IMR-90 (cell line): ENCODE results near the gene ERN1. TPM values are rescaled to one million over a fixed set of nuclear protein-coding genes. Genes with fewer than 3 reads are reported as not detected.

Experiments used
- ATAC-seq: fragments of 200-7000 bp; cut with Tn5 transposase; 2 replicates; pipeline ENCODE4 v1.9.1; 2020; ENCODE audit warnings: low read depth, mild to moderate bottlenecking, moderate library complexity
- BruUV-seq: library from RNA; stranded (reverse); fragments of 400-500 nt; replicated peaks from 2 replicates; lab custom pipeline; 2021; lab: Mats Ljungman, UMichigan
- CTCF ChIA-PET: fragments of 300-600 bp; formaldehyde crosslinking; extraction: SDS; loops from one replicate; lab custom pipeline; 2021; ENCODE audit warnings: antibody characterized with exemption; lab: Yijun Ruan, JAX
- POLR2A ChIA-PET: fragments of 300-600 bp; sonication (Branson Sonifier 250); formaldehyde crosslinking; loops from one replicate; lab custom pipeline; 2022; ENCODE audit warnings: antibody characterized with exemption; ENCODE audit not compliant: unreplicated experiment; lab: Charles Lee
- DNase-seq: peaks from one replicate; pipeline ENCODE4 v3.0.0; 2013
- H2AFZ ChIP-seq: replicated peaks from 2 replicates; pipeline ENCODE3; 2013; ENCODE audit warnings: low read length, mild to moderate bottlenecking; ENCODE audit not compliant: poor library complexity
- H2AK5ac ChIP-seq: 2 replicates; pipeline ENCODE4 v1.6.1; 2013; ENCODE audit warnings: low read depth, low read length, inconsistent platforms
- H2AK9ac ChIP-seq: replicated peaks from 2 replicates; pipeline ENCODE3; 2013; ENCODE audit warnings: mild to moderate bottlenecking, low read depth, low read length, moderate library complexity; ENCODE audit not compliant: poor library complexity
- H2BK120ac ChIP-seq: 2 replicates; pipeline ENCODE4 v1.6.1; 2013; ENCODE audit warnings: low read depth, low read length, inconsistent platforms
- H2BK15ac ChIP-seq: 3 replicates; pipeline ENCODE4 v1.6.1; 2013; ENCODE audit warnings: low read depth, low read length, inconsistent platforms
- H2BK20ac ChIP-seq: 2 replicates; pipeline ENCODE4 v1.6.1; 2013; ENCODE audit warnings: low read depth, mild to moderate bottlenecking, inconsistent platforms, low read length, moderate library complexity
- H2BK5ac ChIP-seq: 2 replicates; pipeline ENCODE4 v1.6.1; 2013; ENCODE audit warnings: mild to moderate bottlenecking, low read depth, low read length, inconsistent platforms; ENCODE audit not compliant: poor library complexity, severe bottlenecking
- H3K14ac ChIP-seq: replicated peaks from 2 replicates; pipeline ENCODE4 v1.6.1; 2013; ENCODE audit warnings: low read depth, low read length, inconsistent platforms
- H3K18ac ChIP-seq: 2 replicates; pipeline ENCODE4 v1.6.1; 2013; ENCODE audit warnings: low read depth, low read length, control low read depth
- H3K23ac ChIP-seq: 2 replicates; pipeline ENCODE4 v1.6.1; 2013; ENCODE audit warnings: low read depth, low read length, inconsistent platforms
- H3K27ac ChIP-seq: 2 replicates; pipeline ENCODE4 v1.5.1; 2013; ENCODE audit warnings: mild to moderate bottlenecking, control low read depth, low read length; ENCODE audit not compliant: insufficient read depth
- H3K27me3 ChIP-seq: 2 replicates; pipeline ENCODE4 v1.6.1; 2013; ENCODE audit warnings: low read length; ENCODE audit not compliant: control insufficient read depth, insufficient read depth
- H3K36me3 ChIP-seq: 2 replicates; pipeline ENCODE4 v1.6.1; 2013; ENCODE audit warnings: low read length, mixed read lengths; ENCODE audit not compliant: control insufficient read depth, insufficient read depth
- H3K4ac ChIP-seq: 2 replicates; pipeline ENCODE4 v1.6.1; 2013; ENCODE audit warnings: low read depth, low read length, inconsistent platforms
- H3K4me1 ChIP-seq: 2 replicates; pipeline ENCODE4 v1.6.1; 2013; ENCODE audit warnings: low read length, mixed read lengths; ENCODE audit not compliant: control insufficient read depth, insufficient read depth
- H3K4me2 ChIP-seq: 2 replicates; pipeline ENCODE4 v1.6.1; 2013; ENCODE audit warnings: low read depth, mild to moderate bottlenecking, control low read depth, low read length, moderate library complexity
- H3K4me3 ChIP-seq: 2 replicates; pipeline ENCODE4 v1.5.1; 2013; ENCODE audit warnings: low read depth, mild to moderate bottlenecking, control low read depth, low read length, moderate library complexity; ENCODE audit not compliant: insufficient read depth
- H3K56ac ChIP-seq: 2 replicates; pipeline ENCODE4 v1.6.1; 2013; ENCODE audit warnings: low read length, inconsistent platforms; ENCODE audit not compliant: insufficient read depth; ENCODE audit errors: extremely low read depth
- H3K79me1 ChIP-seq, 2 experiments: 2 replicates each; pipeline ENCODE4 v1.6.1; 2013; ENCODE audit warnings: low read length in 2 of 2, inconsistent platforms in 1 of 2, low read depth in 1 of 2
- H3K9ac ChIP-seq: 2 replicates; pipeline ENCODE4 v1.6.1; 2013; ENCODE audit warnings: low read depth, low read length, control low read depth
- H3K9me1 ChIP-seq: 2 replicates; pipeline ENCODE4 v1.6.1; 2013; ENCODE audit warnings: low read length, inconsistent platforms; ENCODE audit not compliant: insufficient read depth
- H3K9me3 ChIP-seq: 2 replicates; pipeline ENCODE4 v1.6.1; 2013; ENCODE audit warnings: low read length; ENCODE audit not compliant: control insufficient read depth, insufficient read depth
- H4K20me1 ChIP-seq: 2 replicates; pipeline ENCODE4 v1.6.1; 2013; ENCODE audit warnings: low read length, inconsistent platforms; ENCODE audit not compliant: insufficient read depth
- H4K5ac ChIP-seq: 2 replicates; pipeline ENCODE4 v1.6.1; 2013; ENCODE audit warnings: mild to moderate bottlenecking, low read depth, low read length, control low read depth
- H4K8ac ChIP-seq, 2 experiments: 2 replicates each; pipeline ENCODE4 v1.6.1; 2013; ENCODE audit warnings: low read depth in 2 of 2, low read length in 2 of 2, control low read depth in 1 of 2, inconsistent platforms in 1 of 2
- H4K91ac ChIP-seq: 2 replicates; pipeline ENCODE4 v1.6.1; 2013; ENCODE audit warnings: low read depth, low read length, inconsistent platforms; ENCODE audit not compliant: insufficient read depth
- CEBPB ChIP-seq: IDR thresholded peaks from 2 replicates; pipeline ENCODE4 v1.6.1; 2012; ENCODE audit warnings: low read depth, low read length, improper control_type of control experiment
- CTCF ChIP-seq: conservative IDR thresholded peaks from 2 replicates; pipeline ENCODE4 v1.5.1; 2012; ENCODE audit warnings: mild to moderate bottlenecking, low read depth, low read length, improper control_type of control experiment
- ELK1 ChIP-seq: fragments of 150-350 bp; IDR thresholded peaks from 2 replicates; pipeline ENCODE4 v1.6.1; 2016; ENCODE audit warnings: low read depth, mild to moderate bottlenecking, low read length, moderate library complexity, borderline replicate concordance
- FOS ChIP-seq: fragments of 150-350 bp; IDR thresholded peaks from 2 replicates; pipeline ENCODE4 v1.6.1; 2016; ENCODE audit warnings: low read depth, low read length
- MAZ ChIP-seq: IDR thresholded peaks from 2 replicates; pipeline ENCODE4 v1.6.1; 2012; ENCODE audit warnings: low read depth, mild to moderate bottlenecking, low read length, improper control_type of control experiment, moderate library complexity, borderline replicate concordance
- MXI1 ChIP-seq: IDR thresholded peaks from 2 replicates; pipeline ENCODE4 v1.6.1; 2012; ENCODE audit warnings: low read depth, mild to moderate bottlenecking, low read length, moderate library complexity, borderline replicate concordance
- SMC3 ChIP-seq: fragments of 150-350 bp; IDR thresholded peaks from 2 replicates; pipeline ENCODE4 v1.6.1; 2016; ENCODE audit warnings: low read depth, mild to moderate bottlenecking, antibody characterized with exemption, low read length, moderate library complexity
- WGBS, 2 experiments: methylation state at CpG; one replicate each; pipeline versions ENCODE4 v1.1.5 to v1.1.7; 2013; ENCODE audit warnings: missing lambda C conversion rate in 2 of 2; ENCODE audit not compliant: insufficient read length in 1 of 2; ENCODE audit errors: extremely low coverage in 2 of 2; 5-methylcytosine and 5-hydroxymethylcytosine counted together
- dilution Hi-C: fragments of 300-500 bp; cut with HindIII; formaldehyde crosslinking; loops from one replicate; pipeline ENCODE4 v1.14.3; 2018; ENCODE audit warnings: low sequenced_read_pairs; ENCODE audit not compliant: unreplicated experiment
- in situ Hi-C: fragments of 300-500 bp; cut with MboI; formaldehyde crosslinking; loops from 3 replicates; pipeline ENCODE4 v1.14.3; 2019; ENCODE audit warnings: low sequenced_read_pairs, inconsistent platforms, mixed read lengths
- intact Hi-C: fragments of 100-400 bp; cut with micrococcal nuclease; formaldehyde crosslinking; loops from 2 replicates; pipeline ENCODE4 v1.10.0; 2022
- polyA plus RNA-seq, 3 experiments: library from polyadenylated mRNA; depleted of rRNA; stranded (reverse); fragments of >200 nt; gene quantifications; 2 replicates each; pipeline ENCODE4 v1.2.3, GENCODE V29; 2012; ENCODE audit warnings: low replicate concordance in 1 of 3
- total RNA-seq: library from RNA; depleted of rRNA; stranded (reverse); fragments of >200 nt; gene quantifications from 2 replicates; pipeline ENCODE4 v1.2.3, GENCODE V29; 2012

The ERN1 gene
- total and polyA plus RNA-seq, 2 of the 4 experiments (the other 2 are of a cell fraction), result 2.7 to 4.1 TPM

- ChIA-PET CTCF (no interaction called here), POLR2A (no interaction called here)
- dilution Hi-C loops (no loop called here), in situ Hi-C loops (no loop called here), intact Hi-C loops (no loop called here)
- H3K4me1 ChIP-seq, result peaks cover 2% of the 10 kb centered on the region; the same call in 1 of the 2 replicates
- ATAC-seq (no peak), DNase-seq (no peak)
- no peak overlapping the region for H3K23ac ChIP-seq
- no peak overlapping the region for H2BK20ac ChIP-seq
- no peaks in the 10 kb centered on the region for H4K20me1 ChIP-seq
- peaks cover 1% of the 10 kb centered on the region for H3K36me3 ChIP-seq
- no peak overlapping the region for H2BK120ac ChIP-seq
- TF ChIP-seq ELK1 (no peak), MXI1 (no peak), MAZ (no peak), SMC3 (no peak), CTCF (no peak), FOS (no peak), CEBPB (no peak)
- no peak overlapping the region for H4K5ac ChIP-seq
- BruUV-seq, result no TSS peak
- no peak overlapping the region for H2AK9ac ChIP-seq
- no peak overlapping the region for H4K91ac ChIP-seq
- no peak overlapping the region for H3K4me3 ChIP-seq
- no peak overlapping the region for H3K4me2 ChIP-seq
- no peak overlapping the region for H3K4ac ChIP-seq
- no peak overlapping the region for H3K14ac ChIP-seq
- H4K8ac ChIP-seq, result no peak overlapping the region
- peak overlapping the region; percentile 19; the same call in 1 of the 2 replicates for H2AK5ac ChIP-seq
- no peak overlapping the region for H3K9ac ChIP-seq
- no peak overlapping the region for H2BK5ac ChIP-seq
- 93% methylated on average over 5 of the region's 7 CpGs; no CpG with 5 or more reads in 1 of the 2 experiments for WGBS, 2 experiments
- no peak overlapping the region for H3K56ac ChIP-seq
- peaks cover 10% of the 10 kb centered on the region for H3K9me1 ChIP-seq
- H3K27me3 ChIP-seq, result no peaks in the 10 kb centered on the region
- no peak overlapping the region for H3K27ac ChIP-seq
- H2AFZ ChIP-seq, result no peak overlapping the region
- no peaks in the 10 kb centered on the region for H3K9me3 ChIP-seq
- H3K79me1 ChIP-seq, result peaks cover 5 to 18% of the 10 kb centered on the region in 2 experiments; a peak in 2 of 4 replicates
- H2BK15ac ChIP-seq, result no peak overlapping the region
- H3K18ac ChIP-seq, result no peak overlapping the region
Measured at GRCh38 chr17:64095144-64095882, 34.6 kb downstream of the ERN1 start.
